ENCODE measurements around the gene SMOC1. TPM values are rescaled to one million over a fixed set of nuclear protein-coding genes. Genes with fewer than 3 reads are reported as not detected.

The SMOC1 gene
- total and polyA plus RNA-seq, 8 donors, result 1.2 to 3.3 (median 2.1) TPM; not detected in 2

- Histone ChIP-seq H3K4me1 (no peaks in the 10 kb centered on the region), H3K27me3 (peaks cover 0 to 33% (median 0%) of the 10 kb centered on the region in 3 donors), H3K4me3 (no peak overlapping the region), H3K36me3 (no peaks in the 10 kb centered on the region), H3K9me3 (no peaks in the 10 kb centered on the region), H3K27ac (no peak overlapping the region)
- no peak for DNase-seq
- intact Hi-C loops (cut with DNase I; ENCODE audit: low total_unique reads), result no loop called here
- TF ChIP-seq EP300 (IDR thresholded peaks at IDR 0.05) (no peak), POLR2A (IDR thresholded peaks at IDR 0.05) (no peak), CTCF (IDR thresholded peaks at IDR 0.05) (no peak), POLR2AphosphoS5 (IDR thresholded peaks at IDR 0.05) (no peak)
Measured at GRCh38 chr14:70078329-70078728, 199.1 kb downstream of the SMOC1 start.

GRCh38 chr14:70080076-70080475 is 200.9 kb downstream of the SMOC1 start:
- Histone ChIP-seq H3K4me1 (no peaks in the 10 kb centered on the region), H3K4me3 (no peak overlapping the region), H3K27me3 (peaks cover 0 to 30% (median 0%) of the 10 kb centered on the region in 3 donors), H3K9me3 (no peaks in the 10 kb centered on the region), H3K27ac (no peak overlapping the region), H3K36me3 (no peaks in the 10 kb centered on the region)
- intact Hi-C loops (cut with DNase I; ENCODE audit: low total_unique reads), result no loop called here
- TF ChIP-seq EP300 (IDR thresholded peaks at IDR 0.05) (no peak), POLR2AphosphoS5 (IDR thresholded peaks at IDR 0.05) (no peak), CTCF (IDR thresholded peaks at IDR 0.05) (no peak), POLR2A (IDR thresholded peaks at IDR 0.05) (no peak)
- DNase-seq, result no peak
- WGBS, 5 donors, result 73 to 84% (median 77%) methylated on average over 6 of the region's 6 CpGs

Other genes with a start within 250 kb of the SMOC1 start
- gene SRSF5, start 112.3 kb upstream of the SMOC1 start, total RNA-seq, result 100 to 1,000 TPM; 190 to 540 (median 394) TPM
- 100 to 1,000 TPM; 141 to 314 (median 216) TPM for gene SRSF5, start 112.3 kb upstream of the SMOC1 start, polyA plus RNA-seq
- not detected for gene SLC10A1, start 82.2 kb upstream of the SMOC1 start, total RNA-seq
- not detected for gene SLC10A1, start 82.2 kb upstream of the SMOC1 start, polyA plus RNA-seq

Data from stomach (tissue), 9 donors.